DND-41 (cell line): ENCODE data around the gene RGL1.

Source experiments
- CTCF ChIP-seq: IDR thresholded peaks from 2 replicates; pipeline ENCODE4 v1.5.1; 2012; ENCODE audit warnings: borderline replicate concordance, low read length, moderate library complexity, mild to moderate bottlenecking; ENCODE audit not compliant: poor library complexity, severe bottlenecking; ENCODE audit errors: extremely low read depth
- EZH2 ChIP-seq: IDR thresholded peaks from 3 replicates; pipeline ENCODE4 v1.6.1; 2012; ENCODE audit warnings: borderline replicate concordance, low read depth, mild to moderate bottlenecking, moderate library complexity, low read length, inconsistent platforms; ENCODE audit not compliant: severe bottlenecking

GRCh38 chr1:183892351-183892793 is 87.5 kb downstream of the RGL1 start:
- no peak for TF ChIP-seq CTCF
- no peak for TF ChIP-seq EZH2
